ENCODE data around the gene BTAF1.
A peak's percentile ranks its signal among the peaks of the same experiment; 100 is the strongest.
"Not testable (repeated sequence)": the region's sequence is repeated elsewhere in the genome, so short reads cannot be mapped to it uniquely, and the experiment has no call there.

The BTAF1 gene

GRCh38 chr10:91923371-91924211, at the start of gene BTAF1:
BTAF1 (plus strand) TSS chr10:91923770; CDS start chr10:91924077, 307 bp downstream.
- peak; percentile 78 to 84 (median 84) for DNase-seq

- no peak for DNase-seq
Observed at GRCh38 chr10:91875156-91875555, 48.4 kb upstream of the BTAF1 start.

GRCh38 chr10:91875779-91876178, 47.8 kb upstream of the BTAF1 start:
- no peak for DNase-seq

- no peak for DNase-seq
Observed at GRCh38 chr10:91879515-91880170, 43.9 kb upstream of the BTAF1 start.

- DNase-seq = no peak
Observed at GRCh38 chr10:91880310-91880709, 43.3 kb upstream of the BTAF1 start.

GRCh38 chr10:91883549-91884444, 39.8 kb upstream of the BTAF1 start:
- DNase-seq = no peak

- DNase-seq = no peak
Observed at GRCh38 chr10:91884536-91884935, 39.0 kb upstream of the BTAF1 start.

GRCh38 chr10:91885362-91886079, 38.0 kb upstream of the BTAF1 start:
- DNase-seq = no peak

GRCh38 chr10:91886954-91887271, 36.7 kb upstream of the BTAF1 start:
- no peak for DNase-seq

- no peak for DNase-seq
Observed at GRCh38 chr10:91887272-91888076, 36.1 kb upstream of the BTAF1 start.

- no peak for DNase-seq
Observed at GRCh38 chr10:91891125-91892001, 32.2 kb upstream of the BTAF1 start.

GRCh38 chr10:91893051-91893450, 30.5 kb upstream of the BTAF1 start:
- no peak for DNase-seq

GRCh38 chr10:91894261-91894685, 29.3 kb upstream of the BTAF1 start:
- not testable (repeated sequence) for DNase-seq

GRCh38 chr10:91896212-91896756, 27.3 kb upstream of the BTAF1 start:
- no peak for DNase-seq

- no peak for DNase-seq
Observed at GRCh38 chr10:91897421-91897820, 26.1 kb upstream of the BTAF1 start.

GRCh38 chr10:91901784-91902677, 21.5 kb upstream of the BTAF1 start:
- peak in 2 of 4 experiments; percentile 4 to 22 for DNase-seq

- no peak for DNase-seq
Observed at GRCh38 chr10:91907033-91907594, 16.5 kb upstream of the BTAF1 start.

GRCh38 chr10:91907914-91908336, 15.6 kb upstream of the BTAF1 start:
- no peak for DNase-seq
